NCI-H510A treated with DMSO at 0.1 percent for 48 hours (cell line): ENCODE data around the gene ARHGEF25.
"Not testable (repeated sequence)": the region's sequence is repeated elsewhere in the genome, so short reads cannot be mapped to it uniquely, and the experiment has no call there.

Source experiments
- DNase-seq: peaks from one replicate; lab custom pipeline; 2025; lab: John Stamatoyannopoulos, UW

ARHGEF25 gene

GRCh38 chr12:57611108-57611826 lies at the start of gene ARHGEF25:
TSS of gene ARHGEF25 (plus strand) at chr12:57611435. CDS start at chr12:57611895, 460 bp downstream.
- peak; percentile 35 for DNase-seq

GRCh38 chr12:57563358-57563757 lies 47.9 kb upstream of the ARHGEF25 start:
- no peak for DNase-seq

DNA sequence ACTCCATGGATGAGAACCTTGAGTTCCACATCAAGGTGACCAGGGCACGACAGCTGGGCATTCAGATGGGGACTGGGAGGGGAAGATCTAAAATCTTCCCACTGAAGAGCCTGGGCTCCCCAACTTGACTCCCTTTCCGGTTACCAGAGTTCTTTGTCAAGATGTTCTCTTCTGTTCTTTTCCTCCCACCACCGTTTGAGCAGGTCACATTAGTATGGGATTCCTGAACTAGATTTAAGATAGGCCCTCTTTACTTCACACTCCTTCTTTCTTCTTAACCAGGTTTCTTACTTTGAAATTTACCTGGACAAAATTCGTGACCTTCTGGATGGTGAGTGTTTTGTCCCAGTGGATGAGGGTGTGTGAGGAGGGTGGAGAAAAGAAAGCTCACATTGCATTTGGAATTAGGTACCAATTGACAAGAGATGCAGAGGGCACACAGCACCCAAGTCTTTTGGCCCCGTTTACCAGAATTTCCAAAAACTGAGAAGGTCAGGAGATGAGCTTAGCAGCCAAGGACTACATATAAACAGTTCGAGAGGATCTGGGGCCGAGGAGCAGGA lies 47.0 kb upstream of the ARHGEF25 start:
- DNase-seq, result no peak

DNA sequence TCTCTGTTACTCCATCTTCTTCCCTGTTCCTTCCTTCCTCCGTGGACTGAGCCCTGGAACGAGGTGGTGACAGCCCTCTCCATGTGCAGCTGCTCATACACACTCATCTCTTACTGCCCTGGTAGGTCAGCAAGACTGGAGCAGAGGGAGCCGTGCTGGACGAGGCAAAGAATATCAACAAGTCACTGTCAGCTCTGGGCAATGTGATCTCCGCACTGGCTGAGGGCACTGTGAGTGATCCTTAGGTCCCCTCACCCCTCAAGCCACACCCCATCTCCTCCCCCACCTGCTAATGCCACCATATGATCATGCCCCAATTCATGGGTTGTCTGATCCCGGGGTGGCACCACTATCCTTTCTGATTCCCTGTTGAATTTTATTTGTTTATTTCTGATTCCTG lies 42.4 kb upstream of the ARHGEF25 start:
- no peak for DNase-seq

DNA sequence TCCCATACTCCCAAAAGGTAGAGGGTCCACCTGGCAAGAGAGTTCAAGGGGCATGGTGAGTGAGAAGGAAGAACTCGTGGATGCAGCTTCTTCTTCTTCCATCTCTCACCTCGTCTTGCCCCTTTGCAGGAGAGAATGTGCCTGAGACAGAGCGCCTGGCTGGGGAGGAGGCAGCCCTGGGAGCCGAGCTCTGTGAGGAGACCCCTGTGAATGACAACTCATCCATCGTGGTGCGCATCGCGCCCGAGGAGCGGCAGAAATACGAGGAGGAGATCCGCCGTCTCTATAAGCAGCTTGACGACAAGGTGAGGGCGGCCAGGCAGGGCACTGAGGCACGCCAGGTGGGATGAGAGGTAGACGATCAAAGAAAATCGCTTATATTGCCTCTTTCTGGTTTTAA lies 41.4 kb upstream of the ARHGEF25 start:
- no peak for DNase-seq

GRCh38 chr12:57570438-57570837 lies 40.8 kb upstream of the ARHGEF25 start:
- DNase-seq, result not testable (repeated sequence)

DNA sequence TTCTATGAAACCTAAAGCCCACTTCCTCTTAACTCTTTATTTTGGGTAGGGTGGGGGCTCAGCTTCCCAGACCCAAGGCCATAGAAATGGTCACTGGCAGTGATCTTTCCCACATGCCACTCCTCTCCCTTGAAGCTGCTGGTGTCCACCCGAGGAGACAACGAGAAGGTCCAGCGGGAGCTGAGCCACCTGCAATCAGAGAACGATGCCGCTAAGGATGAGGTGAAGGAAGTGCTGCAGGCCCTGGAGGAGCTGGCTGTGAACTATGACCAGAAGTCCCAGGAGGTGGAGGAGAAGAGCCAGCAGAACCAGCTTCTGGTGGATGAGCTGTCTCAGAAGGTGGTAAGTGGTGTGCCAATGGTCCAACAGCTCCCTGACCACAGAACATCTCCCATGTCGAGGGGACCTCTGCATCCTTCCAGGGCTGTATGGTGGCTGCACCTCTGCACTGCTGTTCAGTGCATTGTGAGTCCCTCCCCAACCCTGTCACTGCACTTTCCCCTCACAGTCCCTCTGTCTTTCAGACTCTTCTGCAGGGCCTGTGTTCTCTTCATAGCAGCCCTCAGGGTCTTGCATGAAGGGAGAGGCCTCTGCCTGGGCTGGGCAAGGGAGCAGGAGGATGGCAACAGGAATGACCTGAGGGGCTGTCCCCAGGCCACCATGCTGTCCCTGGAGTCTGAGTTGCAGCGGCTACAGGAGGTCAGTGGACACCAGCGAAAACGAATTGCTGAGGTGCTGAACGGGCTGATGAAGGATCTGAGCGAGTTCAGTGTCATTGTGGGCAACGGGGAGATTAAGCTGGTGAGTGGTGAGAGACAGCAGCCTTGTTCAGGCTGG lies 39.1 kb upstream of the ARHGEF25 start:
- no peak for DNase-seq

GRCh38 chr12:57574795-57575194 lies 36.4 kb upstream of the ARHGEF25 start:
- no peak for DNase-seq

- DNase-seq, result no peak
Observed at GRCh38 chr12:57575771-57576612, 35.2 kb upstream of the ARHGEF25 start.

DNA sequence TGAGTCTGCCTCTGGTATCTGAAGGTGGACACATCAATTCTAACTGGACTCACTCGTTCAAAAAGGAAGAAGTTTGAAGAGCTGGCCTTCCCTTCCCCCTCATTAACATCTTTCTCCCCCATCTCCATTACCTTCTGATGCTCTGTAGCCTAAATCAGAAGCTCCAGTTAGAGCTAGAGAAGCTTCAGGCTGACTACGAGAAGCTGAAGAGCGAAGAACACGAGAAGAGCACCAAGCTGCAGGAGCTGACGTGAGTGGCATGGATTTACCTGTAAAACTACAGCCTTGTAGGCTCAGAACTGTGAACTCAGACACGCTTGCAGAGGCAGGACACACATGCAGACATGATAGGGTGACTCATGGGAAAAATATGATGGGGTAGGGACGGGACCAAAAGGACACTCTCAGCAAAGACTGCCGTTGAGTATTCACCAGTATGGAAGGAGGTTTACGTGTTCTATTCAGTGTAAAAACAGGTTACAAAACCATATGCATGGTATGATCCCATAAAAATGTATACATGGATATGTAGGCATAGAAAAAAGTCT lies 34.5 kb upstream of the ARHGEF25 start:
- no peak for DNase-seq

- DNase-seq, result no peak
Observed at GRCh38 chr12:57577981-57578758, 33.1 kb upstream of the ARHGEF25 start.

DNA sequence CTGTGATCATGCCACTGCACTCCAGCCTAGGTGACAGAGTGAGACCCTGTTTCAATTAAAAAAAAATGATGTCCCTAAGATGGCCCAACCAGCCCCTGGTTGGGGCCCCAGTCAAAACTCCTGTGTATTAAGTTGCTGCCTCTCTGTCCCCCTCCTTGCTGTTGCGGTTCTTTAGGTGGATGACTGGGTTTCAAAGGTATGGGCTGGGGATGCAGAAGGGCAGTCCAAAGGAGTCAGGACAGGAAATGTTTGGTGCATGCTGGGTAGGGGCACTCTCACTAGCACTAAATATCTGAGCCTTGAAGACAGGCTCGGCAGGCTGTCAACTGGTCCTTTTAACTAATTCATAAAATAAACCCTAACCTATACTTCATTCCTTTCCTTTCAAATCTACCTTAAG lies 32.2 kb upstream of the ARHGEF25 start:
- no peak for DNase-seq

GRCh38 chr12:57579677-57580465 lies 31.4 kb upstream of the ARHGEF25 start:
- DNase-seq, result no peak

- DNase-seq, result no peak
Observed at GRCh38 chr12:57580466-57580795, 30.8 kb upstream of the ARHGEF25 start.

- DNase-seq, result no peak
Observed at GRCh38 chr12:57581802-57582201, 29.4 kb upstream of the ARHGEF25 start.

DNA sequence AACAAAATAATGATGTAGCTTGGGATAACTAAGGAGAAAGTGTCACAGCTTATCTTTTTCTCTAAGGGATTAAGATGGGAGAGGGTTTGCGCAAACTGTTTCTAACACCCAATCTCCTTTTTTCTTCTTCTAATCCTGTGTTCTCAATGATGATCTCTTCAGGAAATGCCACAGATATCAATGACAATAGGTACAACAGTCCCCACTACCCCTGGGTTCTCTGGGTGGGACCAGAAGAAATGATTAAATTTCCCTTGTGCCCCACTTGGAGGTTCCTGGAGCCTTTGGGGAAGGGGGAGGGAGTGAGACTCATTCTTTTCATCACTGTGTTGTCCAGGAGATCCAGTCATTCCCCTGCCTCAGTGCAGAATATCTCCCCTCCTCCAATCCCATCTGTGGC lies 28.8 kb upstream of the ARHGEF25 start:
- no peak for DNase-seq

DNA sequence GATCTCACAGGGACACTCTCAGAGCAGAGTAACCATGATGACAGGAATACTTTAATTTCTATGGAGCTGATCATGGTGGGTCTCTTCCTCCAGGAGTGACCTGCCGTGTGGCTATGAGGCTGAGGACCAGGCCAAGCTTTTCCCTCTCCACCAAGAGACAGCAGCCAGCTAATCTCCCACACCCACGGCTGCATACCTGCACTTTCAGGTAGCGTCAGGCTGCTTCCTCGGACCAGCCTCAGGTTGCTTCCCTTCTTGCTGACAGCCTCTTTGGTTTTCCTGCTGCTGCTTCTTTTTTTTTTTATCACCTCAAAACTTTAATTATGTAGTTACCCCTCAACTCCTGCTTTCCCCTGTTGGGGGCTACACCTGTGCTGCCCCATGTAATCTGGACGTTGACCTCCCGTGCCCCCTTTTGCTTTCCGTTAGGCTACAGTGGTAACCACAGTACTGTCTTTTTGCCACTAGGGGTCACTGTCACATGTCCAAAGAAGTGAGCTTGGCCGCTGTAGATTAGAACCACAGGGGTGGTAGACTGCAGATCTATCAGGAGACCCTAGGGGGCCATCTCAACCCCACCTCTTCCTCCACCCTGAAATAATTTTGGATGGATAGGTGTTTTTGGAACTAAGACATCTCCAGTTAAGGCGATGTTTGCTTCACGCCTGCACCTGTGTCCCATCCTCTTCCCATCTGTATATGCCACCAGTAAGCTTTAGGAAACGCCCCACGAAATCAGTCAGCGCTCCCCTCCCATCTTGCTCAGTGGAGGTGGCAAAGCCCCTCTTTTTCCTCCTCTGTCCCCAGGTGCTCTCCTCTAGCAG lies 28.0 kb upstream of the ARHGEF25 start:
- peak; percentile 72 for DNase-seq

DNA sequence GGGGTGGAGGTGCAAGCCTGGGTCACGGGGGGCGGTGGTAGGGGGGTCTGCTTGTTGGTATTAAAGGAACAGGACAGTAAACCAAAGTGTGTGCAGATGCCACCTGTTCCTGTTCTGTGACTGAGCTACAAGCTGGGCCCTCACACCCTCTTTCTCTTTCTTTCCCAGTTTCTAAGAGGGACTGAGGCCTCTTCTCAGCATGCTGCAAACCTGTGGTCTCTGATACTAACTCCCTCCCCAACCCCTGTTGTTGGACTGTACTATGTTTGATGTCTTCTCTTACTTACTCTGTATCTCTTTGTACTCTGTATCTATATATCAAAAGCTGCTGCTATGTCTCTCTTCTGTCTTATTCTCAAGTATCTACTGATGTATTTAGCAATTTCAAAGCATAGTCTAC lies 27.2 kb upstream of the ARHGEF25 start:
- DNase-seq, result no peak

GRCh38 chr12:57584690-57585089 lies 26.5 kb upstream of the ARHGEF25 start:
- no peak for DNase-seq
